Measurements from ENCODE around the gene GABRG3. TPM values are rescaled to one million over a fixed set of nuclear protein-coding genes. Genes with fewer than 3 reads are reported as not detected.

The GABRG3 gene
- total and polyA plus RNA-seq, 2 experiments from 2014 or later = 0.10 to 1.4 TPM

DNA sequence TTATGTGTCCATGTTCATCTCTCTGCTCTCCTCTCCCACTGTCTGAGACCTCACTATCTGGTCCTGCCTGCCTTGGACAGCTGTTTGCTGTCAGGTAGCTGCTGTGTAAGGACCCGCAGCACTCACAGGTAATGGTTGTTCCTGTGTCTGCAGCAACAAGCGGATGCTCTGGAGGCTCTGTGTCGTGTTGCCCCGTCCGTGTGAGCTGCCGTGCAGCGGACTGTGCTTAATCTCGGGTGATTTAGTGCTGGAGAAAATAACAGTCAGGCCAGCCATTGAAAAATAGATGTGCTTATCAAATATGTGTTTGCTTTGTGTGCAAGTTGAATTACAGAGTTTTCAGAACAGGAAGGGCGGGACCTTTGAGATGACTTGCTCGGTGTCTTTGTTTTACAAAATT is 121.4 kb downstream of the GABRG3 start:
- Histone ChIP-seq H3K27me3 (ENCODE audit: insufficient read depth) (no peaks in the 10 kb centered on the region), H3F3A (replicated peaks; ENCODE audit: low read depth) (no peaks in the 10 kb centered on the region), H3K4me2 (peak overlapping the region; percentile 32; the same call in 1 of the 2 replicates), H3K36me3 (ENCODE audit: insufficient read depth) (no peaks in the 10 kb centered on the region), H2AFZ (peak overlapping the region; percentile 97), H3K27ac (ENCODE audit: low read depth) (no peak overlapping the region), H4K20me1 (replicated peaks; ENCODE audit: insufficient read depth) (no peaks in the 10 kb centered on the region), H3K4me1 (ENCODE audit: insufficient read depth) (peaks cover 10% of the 10 kb centered on the region), H3K79me2 (replicated peaks; ENCODE audit: insufficient read depth) (no peaks in the 10 kb centered on the region), H3K9me2 (ENCODE audit: insufficient read depth) (no peaks in the 10 kb centered on the region), H3K4me3 (no peak overlapping the region)
- ATAC-seq = no peak
- Mint-ChIP-seq H3K9me3 (peaks cover 15% of the 10 kb centered on the region), H3K27me3 (ENCODE audit: insufficient read depth, low read depth, poor library complexity) (peaks cover 5% of the 10 kb centered on the region), H3K27ac (no peak overlapping the region), H3K4me1 (peaks cover 11% of the 10 kb centered on the region; the same call in 2 of the 3 replicates), H3K36me3 (ENCODE audit: low read depth) (no peaks in the 10 kb centered on the region), H3K4me3 (no peak overlapping the region)
- DNase-seq (ENCODE audit: low spot score) = no peak
- TF ChIP-seq, protein P1, sequence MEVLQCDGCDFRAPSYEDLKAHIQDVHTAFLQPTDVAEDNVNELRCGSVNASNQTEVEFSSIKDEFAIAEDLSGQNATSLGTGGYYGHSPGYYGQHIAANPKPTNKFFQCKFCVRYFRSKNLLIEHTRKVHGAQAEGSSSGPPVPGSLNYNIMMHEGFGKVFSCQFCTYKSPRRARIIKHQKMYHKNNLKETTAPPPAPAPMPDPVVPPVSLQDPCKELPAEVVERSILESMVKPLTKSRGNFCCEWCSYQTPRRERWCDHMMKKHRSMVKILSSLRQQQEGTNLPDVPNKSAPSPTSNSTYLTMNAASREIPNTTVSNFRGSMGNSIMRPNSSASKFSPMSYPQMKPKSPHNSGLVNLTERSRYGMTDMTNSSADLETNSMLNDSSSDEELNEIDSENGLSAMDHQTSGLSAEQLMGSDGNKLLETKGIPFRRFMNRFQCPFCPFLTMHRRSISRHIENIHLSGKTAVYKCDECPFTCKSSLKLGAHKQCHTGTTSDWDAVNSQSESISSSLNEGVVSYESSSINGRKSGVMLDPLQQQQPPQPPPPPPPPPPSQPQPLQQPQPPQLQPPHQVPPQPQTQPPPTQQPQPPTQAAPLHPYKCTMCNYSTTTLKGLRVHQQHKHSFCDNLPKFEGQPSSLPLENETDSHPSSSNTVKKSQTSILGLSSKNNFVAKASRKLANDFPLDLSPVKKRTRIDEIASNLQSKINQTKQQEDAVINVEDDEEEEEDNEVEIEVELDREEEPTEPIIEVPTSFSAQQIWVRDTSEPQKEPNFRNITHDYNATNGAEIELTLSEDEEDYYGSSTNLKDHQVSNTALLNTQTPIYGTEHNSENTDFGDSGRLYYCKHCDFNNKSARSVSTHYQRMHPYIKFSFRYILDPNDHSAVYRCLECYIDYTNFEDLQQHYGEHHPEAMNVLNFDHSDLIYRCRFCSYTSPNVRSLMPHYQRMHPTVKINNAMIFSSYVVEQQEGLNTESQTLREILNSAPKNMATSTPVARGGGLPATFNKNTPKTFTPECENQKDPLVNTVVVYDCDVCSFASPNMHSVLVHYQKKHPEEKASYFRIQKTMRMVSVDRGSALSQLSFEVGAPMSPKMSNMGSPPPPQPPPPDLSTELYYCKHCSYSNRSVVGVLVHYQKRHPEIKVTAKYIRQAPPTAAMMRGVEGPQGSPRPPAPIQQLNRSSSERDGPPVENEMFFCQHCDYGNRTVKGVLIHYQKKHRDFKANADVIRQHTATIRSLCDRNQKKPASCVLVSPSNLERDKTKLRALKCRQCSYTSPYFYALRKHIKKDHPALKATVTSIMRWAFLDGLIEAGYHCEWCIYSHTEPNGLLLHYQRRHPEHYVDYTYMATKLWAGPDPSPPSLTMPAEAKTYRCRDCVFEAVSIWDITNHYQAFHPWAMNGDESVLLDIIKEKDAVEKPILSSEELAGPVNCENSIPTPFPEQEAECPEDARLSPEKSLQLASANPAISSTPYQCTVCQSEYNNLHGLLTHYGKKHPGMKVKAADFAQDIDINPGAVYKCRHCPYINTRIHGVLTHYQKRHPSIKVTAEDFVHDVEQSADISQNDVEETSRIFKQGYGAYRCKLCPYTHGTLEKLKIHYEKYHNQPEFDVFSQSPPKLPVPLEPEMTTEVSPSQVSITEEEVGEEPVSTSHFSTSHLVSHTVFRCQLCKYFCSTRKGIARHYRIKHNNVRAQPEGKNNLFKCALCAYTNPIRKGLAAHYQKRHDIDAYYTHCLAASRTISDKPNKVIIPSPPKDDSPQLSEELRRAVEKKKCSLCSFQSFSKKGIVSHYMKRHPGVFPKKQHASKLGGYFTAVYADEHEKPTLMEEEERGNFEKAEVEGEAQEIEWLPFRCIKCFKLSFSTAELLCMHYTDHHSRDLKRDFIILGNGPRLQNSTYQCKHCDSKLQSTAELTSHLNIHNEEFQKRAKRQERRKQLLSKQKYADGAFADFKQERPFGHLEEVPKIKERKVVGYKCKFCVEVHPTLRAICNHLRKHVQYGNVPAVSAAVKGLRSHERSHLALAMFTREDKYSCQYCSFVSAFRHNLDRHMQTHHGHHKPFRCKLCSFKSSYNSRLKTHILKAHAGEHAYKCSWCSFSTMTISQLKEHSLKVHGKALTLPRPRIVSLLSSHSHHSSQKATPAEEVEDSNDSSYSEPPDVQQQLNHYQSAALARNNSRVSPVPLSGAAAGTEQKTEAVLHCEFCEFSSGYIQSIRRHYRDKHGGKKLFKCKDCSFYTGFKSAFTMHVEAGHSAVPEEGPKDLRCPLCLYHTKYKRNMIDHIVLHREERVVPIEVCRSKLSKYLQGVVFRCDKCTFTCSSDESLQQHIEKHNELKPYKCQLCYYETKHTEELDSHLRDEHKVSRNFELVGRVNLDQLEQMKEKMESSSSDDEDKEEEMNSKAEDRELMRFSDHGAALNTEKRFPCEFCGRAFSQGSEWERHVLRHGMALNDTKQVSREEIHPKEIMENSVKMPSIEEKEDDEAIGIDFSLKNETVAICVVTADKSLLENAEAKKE (CRISPR knock-in tag; IDR thresholded peaks at IDR 0.05) = no peak

DNA sequence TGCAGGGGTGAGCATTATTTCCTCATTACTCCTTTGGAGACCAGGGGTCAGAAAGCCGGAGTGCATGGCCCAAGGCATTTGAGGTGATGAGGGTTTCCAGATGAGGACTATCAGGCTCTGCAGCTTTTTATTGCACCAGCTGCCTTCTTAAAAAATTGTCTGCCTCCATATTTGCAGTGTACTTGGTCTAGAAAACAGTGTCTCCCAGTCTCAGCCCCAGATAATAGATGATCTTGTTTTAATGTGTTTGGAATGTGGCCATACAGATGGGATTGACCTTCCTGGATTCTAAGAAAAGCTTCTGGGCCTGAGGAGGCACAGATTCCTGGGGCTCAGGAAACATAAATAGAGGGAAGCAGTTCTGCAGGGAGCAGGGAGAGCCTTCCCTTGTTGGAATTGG is 123.3 kb downstream of the GABRG3 start:
- no peak for DNase-seq (ENCODE audit: low spot score)
- Histone ChIP-seq H3F3A (replicated peaks; ENCODE audit: low read depth) (no peaks in the 10 kb centered on the region), H3K79me2 (replicated peaks; ENCODE audit: insufficient read depth) (no peaks in the 10 kb centered on the region), H3K27me3 (ENCODE audit: insufficient read depth) (no peaks in the 10 kb centered on the region), H3K36me3 (ENCODE audit: insufficient read depth) (no peaks in the 10 kb centered on the region), H2AFZ (no peak overlapping the region), H3K4me1 (ENCODE audit: insufficient read depth) (peaks cover 13% of the 10 kb centered on the region), H3K4me2 (no peak overlapping the region), H3K9me2 (ENCODE audit: insufficient read depth) (no peaks in the 10 kb centered on the region), H3K4me3 (no peak overlapping the region), H3K27ac (ENCODE audit: low read depth) (no peak overlapping the region), H4K20me1 (replicated peaks; ENCODE audit: insufficient read depth) (no peaks in the 10 kb centered on the region)
- H3K9me3 Mint-ChIP-seq = peaks cover 7% of the 10 kb centered on the region; the same call in 2 of the 3 replicates
- no peaks in the 10 kb centered on the region for H3K36me3 Mint-ChIP-seq (ENCODE audit: low read depth)
- no peak for ATAC-seq
- H3K4me1 Mint-ChIP-seq = peaks cover 14% of the 10 kb centered on the region; the same call in 2 of the 3 replicates
- H3K27me3 Mint-ChIP-seq (ENCODE audit: insufficient read depth, low read depth, poor library complexity) = no peaks in the 10 kb centered on the region
- no peak overlapping the region for H3K4me3 Mint-ChIP-seq
- H3K27ac Mint-ChIP-seq = no peak overlapping the region
- TF ChIP-seq EZH2phosphoT487 (IDR thresholded peaks at IDR 0.05; ENCODE audit: unreplicated experiment) = no peak
- TF ChIP-seq JUNB (IDR thresholded peaks at IDR 0.05; ENCODE audit: unreplicated experiment) = no peak
- TF ChIP-seq EZH2 (IDR thresholded peaks at IDR 0.05; ENCODE audit: low read depth, unreplicated experiment) = no peak
- no peak for TF ChIP-seq CREB1 (CRISPR knock-in tag; IDR thresholded peaks at IDR 0.05; ENCODE audit: low read depth)
- TF ChIP-seq STAT1 (IDR thresholded peaks at IDR 0.05; ENCODE audit: unreplicated experiment) = no peak
- no peak for TF ChIP-seq POLR2AphosphoS5 (IDR thresholded peaks at IDR 0.05; ENCODE audit: low read depth)
- TF ChIP-seq ZNF114 (CRISPR knock-in tag; IDR thresholded peaks at IDR 0.05) = no peak
- TF ChIP-seq, protein P2, sequence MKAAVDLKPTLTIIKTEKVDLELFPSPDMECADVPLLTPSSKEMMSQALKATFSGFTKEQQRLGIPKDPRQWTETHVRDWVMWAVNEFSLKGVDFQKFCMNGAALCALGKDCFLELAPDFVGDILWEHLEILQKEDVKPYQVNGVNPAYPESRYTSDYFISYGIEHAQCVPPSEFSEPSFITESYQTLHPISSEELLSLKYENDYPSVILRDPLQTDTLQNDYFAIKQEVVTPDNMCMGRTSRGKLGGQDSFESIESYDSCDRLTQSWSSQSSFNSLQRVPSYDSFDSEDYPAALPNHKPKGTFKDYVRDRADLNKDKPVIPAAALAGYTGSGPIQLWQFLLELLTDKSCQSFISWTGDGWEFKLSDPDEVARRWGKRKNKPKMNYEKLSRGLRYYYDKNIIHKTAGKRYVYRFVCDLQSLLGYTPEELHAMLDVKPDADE (IDR thresholded peaks at IDR 0.05) = no peak
- no peak for TF ChIP-seq ZNF331 (CRISPR knock-in tag; IDR thresholded peaks at IDR 0.05; ENCODE audit: low read depth)

All from GM23338 (cell line).